Suprapubic skin (tissue), 4 donors: ENCODE results near the gene ACHE.

Experiments used
- POLR2A ChIP-seq, 2 donors: fragments of 450-650 bp; IDR thresholded peaks; one replicate each; pipeline ENCODE4 v1.6.1; 2017; ENCODE audit warnings: antibody characterized with exemption in 2 of 2, mild to moderate bottlenecking in 2 of 2, moderate library complexity in 2 of 2
- POLR2AphosphoS5 ChIP-seq, 3 donors: sonication (generic); formaldehyde crosslinking; IDR thresholded peaks; one replicate each; pipeline ENCODE4 v1.6.1; 2017; ENCODE audit warnings: antibody characterized with exemption in 3 of 3
- TF ChIP-seq, protein P1 (sequence below), 2 donors: fragments of 200-600 bp in 1 of 2; fragments of 450-650 bp in 1 of 2; sonication (generic) in 1 of 2; IDR thresholded peaks; one replicate each; pipeline ENCODE4 v1.5.1; 2016 to 2019; ENCODE audit warnings: antibody characterized with exemption in 2 of 2, mild to moderate bottlenecking in 1 of 2, moderate library complexity in 1 of 2

DNA sequence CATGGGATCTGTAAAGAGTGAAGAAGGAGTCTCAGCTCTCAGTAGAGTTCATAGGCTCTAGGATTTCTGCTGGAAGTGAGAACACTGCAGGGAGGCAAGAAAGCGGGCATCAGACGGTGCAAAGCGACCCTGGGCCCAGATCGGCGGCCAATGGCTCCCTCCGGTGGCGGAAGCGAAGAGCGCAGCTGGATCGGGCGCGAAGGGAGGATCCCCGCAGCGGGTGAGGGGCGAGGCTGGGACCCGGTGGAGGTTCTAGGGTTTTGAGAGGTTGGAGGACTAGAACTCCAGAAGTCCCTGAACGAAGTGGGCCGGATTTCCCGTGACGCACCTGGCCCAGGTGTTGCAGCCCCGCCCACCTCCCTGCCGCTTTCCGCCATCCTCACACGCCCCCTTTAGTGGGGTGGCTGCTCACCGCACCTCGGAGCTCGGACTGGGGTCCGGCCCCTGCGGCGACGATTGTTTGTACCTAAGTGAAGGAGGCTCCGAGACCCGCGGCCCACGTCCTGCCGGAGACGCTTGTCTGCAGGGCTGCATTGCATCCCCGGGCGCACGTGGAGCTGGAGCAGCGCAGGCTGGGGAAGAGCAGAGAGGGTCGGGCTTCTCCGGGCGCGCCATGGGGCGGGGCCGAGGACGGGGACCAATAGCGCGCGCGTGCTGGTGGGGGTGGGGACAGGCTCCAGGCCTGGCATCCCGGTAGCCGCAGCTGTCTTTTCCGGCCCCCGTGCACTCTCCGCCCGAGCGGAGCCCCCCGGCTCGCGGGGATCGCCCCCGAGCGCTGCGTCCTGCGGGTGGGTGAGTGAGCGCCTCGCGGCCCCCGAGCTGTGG lies 43.4 kb downstream of the ACHE start, which contains the start of gene SLC12A9:
- TF ChIP-seq POLR2AphosphoS5 (IDR thresholded peaks at IDR 0.05) (peak in 1 of 3 donors; percentile 29), POLR2A (IDR thresholded peaks at IDR 0.05) (no peak)
- TF ChIP-seq, protein P1, sequence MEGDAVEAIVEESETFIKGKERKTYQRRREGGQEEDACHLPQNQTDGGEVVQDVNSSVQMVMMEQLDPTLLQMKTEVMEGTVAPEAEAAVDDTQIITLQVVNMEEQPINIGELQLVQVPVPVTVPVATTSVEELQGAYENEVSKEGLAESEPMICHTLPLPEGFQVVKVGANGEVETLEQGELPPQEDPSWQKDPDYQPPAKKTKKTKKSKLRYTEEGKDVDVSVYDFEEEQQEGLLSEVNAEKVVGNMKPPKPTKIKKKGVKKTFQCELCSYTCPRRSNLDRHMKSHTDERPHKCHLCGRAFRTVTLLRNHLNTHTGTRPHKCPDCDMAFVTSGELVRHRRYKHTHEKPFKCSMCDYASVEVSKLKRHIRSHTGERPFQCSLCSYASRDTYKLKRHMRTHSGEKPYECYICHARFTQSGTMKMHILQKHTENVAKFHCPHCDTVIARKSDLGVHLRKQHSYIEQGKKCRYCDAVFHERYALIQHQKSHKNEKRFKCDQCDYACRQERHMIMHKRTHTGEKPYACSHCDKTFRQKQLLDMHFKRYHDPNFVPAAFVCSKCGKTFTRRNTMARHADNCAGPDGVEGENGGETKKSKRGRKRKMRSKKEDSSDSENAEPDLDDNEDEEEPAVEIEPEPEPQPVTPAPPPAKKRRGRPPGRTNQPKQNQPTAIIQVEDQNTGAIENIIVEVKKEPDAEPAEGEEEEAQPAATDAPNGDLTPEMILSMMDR (IDR thresholded peaks at IDR 0.05), result peak; percentile 78 to 91
